ENCODE results near the gene UQCC5.

- no peak for TF ChIP-seq CTCF (IDR thresholded peaks at IDR 0.05; ENCODE audit: insufficient read depth, low read length)
- no peak for TF ChIP-seq POLR2AphosphoS5 (IDR thresholded peaks at IDR 0.05; ENCODE audit: low read depth)
- TF ChIP-seq REST (IDR thresholded peaks at IDR 0.05; ENCODE audit: insufficient replicate concordance, low read depth) = no peak
- TF ChIP-seq SPI1 (IDR thresholded peaks at IDR 0.05; ENCODE audit: borderline replicate concordance, low read depth) = no peak
- TF ChIP-seq GABPA (IDR thresholded peaks at IDR 0.05; ENCODE audit: low read depth) = no peak
Measured at GRCh38 chr3:52489453-52489852, 47.0 kb upstream of the UQCC5 start.

Data from HL-60 (cell line).